Stimulated activated CD8-positive, alpha-beta memory T cell treated with anti-CD3 and anti-CD28 coated beads, Interleukin-4, amount 100 ng/mL, for 4 hours (primary cell): ENCODE measurements around the gene ERO1A.
A peak's percentile ranks its signal among the peaks of the same experiment; 100 is the strongest.
"Not testable (repeated sequence)": the region's sequence is repeated elsewhere in the genome, so short reads cannot be mapped to it uniquely, and the experiment has no call there.

Source experiments
- DNase-seq, 2 donors: peaks; one replicate each; pipeline ENCODE4 v3.0.0-alpha.2; 2020; ENCODE audit warnings: low read depth in 2 of 2, low spot score in 1 of 2

ERO1A gene

DNA sequence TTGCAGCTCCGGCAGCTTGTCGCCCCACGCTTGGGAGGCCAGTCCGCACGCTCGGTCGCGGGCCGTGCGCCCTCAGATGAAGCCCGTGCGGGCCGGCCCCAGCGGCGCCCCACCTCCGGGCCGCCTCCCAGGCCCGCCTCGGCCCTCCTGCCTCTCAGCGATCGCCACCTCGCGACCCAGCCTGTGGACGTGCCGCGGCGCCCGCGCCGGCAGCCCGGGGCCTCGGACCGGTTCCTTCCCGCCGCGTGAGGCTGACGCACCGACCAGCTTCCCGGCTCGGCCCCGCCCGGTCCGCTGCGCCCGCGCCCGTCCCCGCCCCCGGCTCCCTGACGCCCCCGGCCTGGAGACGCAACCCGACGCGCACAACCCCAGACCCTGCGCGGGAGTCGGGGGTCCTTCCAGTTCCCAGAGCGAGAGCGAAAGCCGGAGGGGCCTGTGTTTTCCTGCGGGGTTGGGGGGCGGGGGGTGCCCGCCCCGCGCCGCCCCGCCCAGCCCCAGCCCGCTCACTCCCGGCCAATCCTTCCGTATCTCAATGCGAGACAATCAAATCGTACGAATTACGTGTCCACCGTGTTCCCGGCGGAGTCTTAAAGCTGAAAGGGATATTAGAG, at the start of gene ERO1A:
Gene ERO1A, minus strand, starts transcription at position 78 of the 611 bp plus-strand sequence. Its CDS starts 77 bp downstream, at position 1.
- peak in 1 of 2 donors; percentile 31 for DNase-seq

GRCh38 chr14:52741865-52742264, 46.5 kb upstream of the ERO1A start:
- DNase-seq: no peak

GRCh38 chr14:52740751-52741150, 45.4 kb upstream of the ERO1A start:
- no peak for DNase-seq

DNA sequence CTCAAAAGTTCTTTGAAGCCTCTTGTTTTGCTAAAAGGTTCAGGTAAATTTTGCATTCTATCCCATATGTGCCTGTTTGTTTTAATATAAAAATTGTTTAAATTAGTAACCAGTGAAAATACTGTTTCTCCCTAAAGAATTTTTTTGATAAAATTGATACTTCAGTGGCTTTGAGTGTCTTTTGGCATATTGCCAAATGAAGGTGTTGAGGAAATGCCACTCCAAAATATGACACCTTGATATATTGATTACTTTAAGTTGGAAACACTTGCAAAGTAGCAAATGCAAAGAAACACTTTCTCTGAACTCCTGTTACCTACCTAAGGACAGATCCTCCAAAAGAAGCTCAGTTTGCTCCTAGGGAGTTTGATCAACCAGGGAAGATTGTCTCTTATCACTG, 43.1 kb upstream of the ERO1A start:
- DNase-seq: no peak

- no peak for DNase-seq
Measured at GRCh38 chr14:52735921-52736489, 40.6 kb upstream of the ERO1A start.

DNA sequence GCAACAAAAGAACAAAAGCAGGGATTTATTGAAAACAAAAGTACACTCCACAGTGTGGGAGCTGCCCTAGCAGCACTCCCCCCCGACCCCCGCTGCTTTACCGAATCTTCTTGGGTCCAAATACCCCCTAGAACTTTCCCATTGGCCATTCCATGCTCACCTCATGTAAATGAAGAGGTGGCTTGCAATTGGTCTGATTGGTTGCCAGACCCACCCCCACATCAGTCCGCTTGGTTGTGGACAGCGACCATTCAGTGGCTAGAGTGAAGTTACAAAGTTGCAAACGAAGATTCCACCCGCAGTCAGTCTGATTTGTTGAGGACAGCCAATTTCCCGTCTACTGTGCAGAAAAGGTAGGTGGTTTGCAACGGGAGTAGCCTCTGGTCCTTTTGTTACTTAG, 38.5 kb upstream of the ERO1A start:
- no peak for DNase-seq

- DNase-seq: no peak
Measured at GRCh38 chr14:52730709-52731111, 35.4 kb upstream of the ERO1A start.

DNA sequence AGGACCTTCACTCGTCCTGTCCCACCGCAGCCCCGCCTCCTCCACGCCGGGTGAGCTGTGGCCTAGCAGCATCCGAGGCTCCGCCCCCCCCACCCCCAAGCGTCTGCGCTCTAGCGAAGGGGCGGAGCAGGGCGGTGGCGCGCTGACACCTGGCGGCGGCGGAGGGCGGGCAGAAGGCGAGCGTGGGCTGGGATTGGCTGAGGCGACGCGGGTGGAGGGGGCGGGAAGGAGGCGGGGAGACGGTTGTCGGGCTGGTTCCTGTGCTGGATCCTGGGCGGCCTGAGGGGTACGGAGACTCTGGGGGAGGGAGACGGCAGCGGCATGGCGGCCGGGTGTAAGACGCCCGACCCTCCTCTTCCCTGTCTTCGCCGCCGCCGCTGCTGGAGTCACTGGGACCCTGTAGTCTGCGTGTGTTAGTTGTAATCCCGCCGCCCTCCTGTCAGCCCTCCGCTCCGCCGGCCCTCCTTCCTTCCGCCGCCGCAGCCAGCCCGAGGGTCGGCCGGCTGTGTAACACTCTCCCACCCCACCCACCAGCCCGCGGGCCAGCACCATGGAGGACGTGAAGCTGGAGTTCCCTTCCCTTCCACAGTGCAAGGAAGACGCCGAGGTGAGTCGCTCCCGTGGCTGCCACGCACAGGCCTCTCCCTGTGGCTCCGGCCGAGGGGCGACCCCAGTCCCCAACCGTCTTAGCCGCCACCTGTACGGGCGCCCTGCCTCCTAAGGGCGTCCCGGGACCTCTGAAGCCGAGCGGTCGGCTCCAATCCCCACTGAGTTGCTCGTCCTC, 34.8 kb upstream of the ERO1A start, which contains the start of gene STYX:
Gene STYX, plus strand, starts transcription at position 242 of the 784 bp plus-strand sequence. Its CDS starts 309 bp downstream, at position 551.
- DNase-seq: peak; percentile 95 to 96

GRCh38 chr14:52729585-52729924, 34.2 kb upstream of the ERO1A start:
- DNase-seq: no peak

DNA sequence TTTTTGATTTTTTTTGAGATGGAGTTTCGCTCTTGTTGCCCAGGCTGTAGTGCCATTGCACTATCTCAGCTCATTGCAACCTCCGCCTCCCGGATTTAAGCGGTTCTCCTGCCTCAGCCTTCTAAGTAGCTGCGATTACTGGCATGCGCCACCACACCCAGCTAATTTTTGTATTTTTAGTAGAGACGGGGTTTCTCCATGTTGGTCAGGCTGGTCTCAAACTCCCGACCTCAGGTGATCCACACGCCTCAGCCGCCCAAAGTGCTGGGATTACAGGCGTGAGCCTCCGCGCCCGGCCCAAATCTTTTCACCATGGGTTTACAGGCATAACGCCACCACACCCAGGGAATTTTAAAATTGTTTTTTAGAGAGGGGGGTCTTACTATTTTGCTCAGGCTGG, 33.7 kb upstream of the ERO1A start:
- not testable (repeated sequence) for DNase-seq

DNA sequence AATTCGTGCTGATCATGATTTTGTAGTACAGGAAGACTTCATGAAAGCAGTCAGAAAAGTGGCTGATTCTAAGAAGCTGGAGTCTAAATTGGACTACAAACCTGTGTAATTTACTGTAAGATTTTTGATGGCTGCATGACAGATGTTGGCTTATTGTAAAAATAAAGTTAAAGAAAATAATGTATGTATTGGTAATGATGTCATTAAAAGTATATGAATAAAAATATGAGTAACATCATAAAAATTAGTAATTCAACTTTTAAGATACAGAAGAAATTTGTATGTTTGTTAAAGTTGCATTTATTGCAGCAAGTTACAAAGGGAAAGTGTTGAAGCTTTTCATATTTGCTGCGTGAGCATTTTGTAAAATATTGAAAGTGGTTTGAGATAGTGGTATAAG, 32.2 kb upstream of the ERO1A start:
- not testable (repeated sequence) for DNase-seq

- DNase-seq: no peak
Measured at GRCh38 chr14:52724360-52724644, 28.9 kb upstream of the ERO1A start.

GRCh38 chr14:52723514-52724359, 28.4 kb upstream of the ERO1A start:
- no peak for DNase-seq

DNA sequence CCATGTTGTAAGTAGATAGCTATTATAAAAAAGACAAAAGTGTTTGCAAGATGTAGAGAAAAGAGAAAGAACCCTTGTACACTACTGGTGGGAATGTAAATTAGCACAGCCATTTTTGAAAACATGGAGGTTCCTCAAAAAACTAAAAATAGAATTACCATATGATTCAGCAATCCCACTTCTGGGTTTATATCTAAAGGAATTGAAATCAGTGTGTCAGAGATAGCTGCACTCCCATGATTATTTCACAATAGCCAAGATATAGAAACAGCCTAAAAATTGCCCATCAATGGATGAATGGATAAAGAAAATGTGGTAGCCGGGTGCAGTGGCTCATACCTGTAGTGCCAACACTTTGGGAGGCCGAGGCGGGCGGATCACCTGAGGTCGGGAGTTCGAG, 20.8 kb upstream of the ERO1A start:
- no peak for DNase-seq

GRCh38 chr14:52711666-52712065, 16.3 kb upstream of the ERO1A start:
- DNase-seq: no peak

DNA sequence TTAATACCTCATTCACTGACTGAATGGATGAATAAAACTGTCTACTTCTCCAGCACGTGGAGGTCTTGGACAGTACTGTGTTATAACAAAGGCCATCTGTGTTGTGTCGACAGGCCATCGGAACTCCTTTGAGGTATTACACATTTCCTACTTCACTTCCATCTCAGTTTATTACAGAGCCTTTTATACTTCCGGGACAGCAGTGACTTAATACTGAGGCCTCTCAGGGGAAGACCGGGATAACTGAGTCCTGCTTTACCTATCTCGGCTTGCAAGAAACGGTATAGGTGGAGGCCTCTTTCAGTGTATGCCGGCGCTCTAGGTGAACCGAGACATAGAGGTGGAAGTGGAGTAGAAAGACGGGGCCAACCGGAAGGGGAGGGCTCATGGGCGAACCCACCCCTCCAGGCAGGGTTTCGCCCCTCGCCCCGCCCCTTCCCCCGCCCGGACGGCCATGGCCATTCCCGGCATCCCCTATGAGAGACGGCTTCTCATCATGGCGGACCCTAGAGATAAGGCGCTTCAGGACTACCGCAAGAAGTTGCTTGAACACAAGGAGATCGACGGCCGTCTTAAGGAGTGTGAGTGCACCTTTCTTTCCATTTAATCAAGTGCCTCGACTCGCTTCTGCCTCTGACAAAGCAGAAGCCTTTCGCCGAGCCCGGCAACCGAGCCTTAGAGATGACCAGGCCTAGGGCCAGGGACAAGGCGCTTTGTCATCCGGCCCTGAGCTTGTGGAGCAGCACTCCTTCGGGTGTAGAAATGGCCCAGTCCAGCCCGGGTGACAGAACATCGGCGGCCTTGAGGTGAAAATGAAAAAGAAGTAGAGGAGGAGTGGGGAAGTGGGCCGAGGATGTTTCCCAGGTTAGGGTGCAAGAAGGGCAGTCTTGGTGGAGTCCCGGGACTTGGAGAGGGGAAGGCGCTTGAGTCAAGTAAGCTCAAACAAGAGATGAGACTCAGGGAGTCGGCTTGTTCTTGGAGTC, 11.7 kb upstream of the ERO1A start, which contains the start of gene PSMC6:
Gene PSMC6, plus strand, starts transcription at position 477 of the 983 bp plus-strand sequence. Its CDS starts 20 bp downstream, at position 497.
- peak; percentile 90 to 91 for DNase-seq

GRCh38 chr14:52706286-52706685, 10.9 kb upstream of the ERO1A start:
- DNase-seq: peak in 1 of 2 donors; percentile 29

GRCh38 chr14:52703664-52704063, 8.3 kb upstream of the ERO1A start:
- no peak for DNase-seq

DNA sequence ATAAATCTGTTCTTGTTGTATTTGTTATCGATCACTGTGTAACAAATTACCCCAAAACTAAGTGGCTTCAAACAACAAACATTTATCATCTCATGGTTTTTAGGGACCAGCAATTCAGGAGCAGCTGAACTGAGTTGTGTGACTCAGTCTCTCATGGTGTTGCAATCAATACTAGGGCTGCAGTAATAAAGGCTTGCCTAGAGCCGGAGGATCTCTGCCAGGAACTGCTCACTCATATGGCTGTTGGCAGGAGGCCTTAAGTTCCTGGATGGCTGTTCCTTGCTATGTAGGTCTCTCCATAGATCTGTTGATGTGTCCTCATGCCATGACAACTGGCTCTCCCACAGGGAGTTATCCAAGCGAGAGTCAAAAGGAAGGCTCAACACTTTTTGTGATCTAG, 7.9 kb upstream of the ERO1A start:
- DNase-seq: no peak

GRCh38 chr14:52701223-52701622, 5.9 kb upstream of the ERO1A start:
- DNase-seq: no peak
